OCI-LY3 (cell line): ENCODE measurements around the gene RSPH6A.

Experiments
- EZH2phosphoT487 ChIP-seq: fragments of 200-600 bp; shearing (Covaris generic); IDR thresholded peaks from 2 replicates; pipeline ENCODE4 v1.6.1; 2018; ENCODE audit warnings: antibody characterized with exemption, mixed run types, low read depth
- TF ChIP-seq, protein P1 (sequence below): fragments of 200-600, 300-600 bp; sonication (generic); IDR thresholded peaks from 2 replicates; pipeline ENCODE4 v1.5.1; 2014; ENCODE audit warnings: antibody characterized with exemption, low read length, low read depth

DNA sequence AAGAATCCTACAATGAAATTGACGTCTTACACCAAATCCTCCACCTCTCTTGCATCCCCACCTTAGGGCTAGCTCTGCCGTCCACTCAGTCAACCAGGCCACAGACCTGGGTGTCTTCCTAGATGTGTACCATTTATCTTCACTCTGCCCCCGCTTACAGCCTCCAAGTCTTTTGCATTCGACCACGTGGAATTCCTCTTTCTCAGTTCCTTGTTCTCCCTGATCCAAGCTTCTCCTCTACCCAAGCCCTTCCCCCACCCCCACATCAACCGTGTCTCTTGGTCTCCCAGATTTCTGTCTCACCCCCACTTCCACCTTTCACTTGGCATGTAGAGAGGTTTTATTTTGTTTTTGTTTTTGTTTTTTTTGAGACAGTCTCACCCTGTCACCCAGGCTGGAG, 21.2 kb downstream of the RSPH6A start:
- TF ChIP-seq, protein P1, sequence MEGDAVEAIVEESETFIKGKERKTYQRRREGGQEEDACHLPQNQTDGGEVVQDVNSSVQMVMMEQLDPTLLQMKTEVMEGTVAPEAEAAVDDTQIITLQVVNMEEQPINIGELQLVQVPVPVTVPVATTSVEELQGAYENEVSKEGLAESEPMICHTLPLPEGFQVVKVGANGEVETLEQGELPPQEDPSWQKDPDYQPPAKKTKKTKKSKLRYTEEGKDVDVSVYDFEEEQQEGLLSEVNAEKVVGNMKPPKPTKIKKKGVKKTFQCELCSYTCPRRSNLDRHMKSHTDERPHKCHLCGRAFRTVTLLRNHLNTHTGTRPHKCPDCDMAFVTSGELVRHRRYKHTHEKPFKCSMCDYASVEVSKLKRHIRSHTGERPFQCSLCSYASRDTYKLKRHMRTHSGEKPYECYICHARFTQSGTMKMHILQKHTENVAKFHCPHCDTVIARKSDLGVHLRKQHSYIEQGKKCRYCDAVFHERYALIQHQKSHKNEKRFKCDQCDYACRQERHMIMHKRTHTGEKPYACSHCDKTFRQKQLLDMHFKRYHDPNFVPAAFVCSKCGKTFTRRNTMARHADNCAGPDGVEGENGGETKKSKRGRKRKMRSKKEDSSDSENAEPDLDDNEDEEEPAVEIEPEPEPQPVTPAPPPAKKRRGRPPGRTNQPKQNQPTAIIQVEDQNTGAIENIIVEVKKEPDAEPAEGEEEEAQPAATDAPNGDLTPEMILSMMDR: no peak
- no peak for TF ChIP-seq EZH2phosphoT487
